Measurements from ENCODE around the gene SYT1.

Gene SYT1

DNA sequence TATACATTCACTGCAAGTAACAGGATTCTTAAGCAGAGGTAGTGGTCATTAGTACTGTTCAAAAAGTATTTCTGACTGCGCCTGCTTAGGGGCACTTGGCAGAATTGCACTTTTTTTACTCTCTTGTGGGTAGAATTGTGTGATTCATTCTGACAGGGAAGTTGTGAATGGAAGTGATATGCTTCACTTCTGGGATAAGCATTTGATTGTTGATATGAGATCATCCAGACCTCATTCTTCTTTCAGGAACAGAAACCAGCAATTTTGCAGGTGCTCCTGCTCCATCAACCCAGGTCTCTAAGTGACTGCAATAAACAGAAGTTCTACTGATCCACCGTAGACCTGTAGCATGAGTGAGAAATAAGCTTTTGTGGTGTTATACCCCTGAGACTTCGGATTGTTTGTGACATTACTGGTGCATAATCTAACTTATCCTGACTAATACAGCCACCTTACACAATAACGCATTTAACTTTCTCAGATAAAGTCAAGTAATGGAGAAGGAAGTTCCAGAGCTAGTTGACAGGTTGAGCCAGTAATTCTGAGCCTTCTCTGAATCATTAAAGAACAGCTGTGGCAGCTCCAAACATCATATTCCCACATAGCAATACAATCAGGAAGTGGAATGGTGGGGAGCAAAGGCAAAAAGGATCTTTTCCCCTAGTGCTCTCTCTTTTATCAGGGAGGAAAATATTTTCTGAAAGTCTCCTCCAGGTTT, 387.9 kb downstream of the SYT1 start:
- TF ChIP-seq, protein P1, sequence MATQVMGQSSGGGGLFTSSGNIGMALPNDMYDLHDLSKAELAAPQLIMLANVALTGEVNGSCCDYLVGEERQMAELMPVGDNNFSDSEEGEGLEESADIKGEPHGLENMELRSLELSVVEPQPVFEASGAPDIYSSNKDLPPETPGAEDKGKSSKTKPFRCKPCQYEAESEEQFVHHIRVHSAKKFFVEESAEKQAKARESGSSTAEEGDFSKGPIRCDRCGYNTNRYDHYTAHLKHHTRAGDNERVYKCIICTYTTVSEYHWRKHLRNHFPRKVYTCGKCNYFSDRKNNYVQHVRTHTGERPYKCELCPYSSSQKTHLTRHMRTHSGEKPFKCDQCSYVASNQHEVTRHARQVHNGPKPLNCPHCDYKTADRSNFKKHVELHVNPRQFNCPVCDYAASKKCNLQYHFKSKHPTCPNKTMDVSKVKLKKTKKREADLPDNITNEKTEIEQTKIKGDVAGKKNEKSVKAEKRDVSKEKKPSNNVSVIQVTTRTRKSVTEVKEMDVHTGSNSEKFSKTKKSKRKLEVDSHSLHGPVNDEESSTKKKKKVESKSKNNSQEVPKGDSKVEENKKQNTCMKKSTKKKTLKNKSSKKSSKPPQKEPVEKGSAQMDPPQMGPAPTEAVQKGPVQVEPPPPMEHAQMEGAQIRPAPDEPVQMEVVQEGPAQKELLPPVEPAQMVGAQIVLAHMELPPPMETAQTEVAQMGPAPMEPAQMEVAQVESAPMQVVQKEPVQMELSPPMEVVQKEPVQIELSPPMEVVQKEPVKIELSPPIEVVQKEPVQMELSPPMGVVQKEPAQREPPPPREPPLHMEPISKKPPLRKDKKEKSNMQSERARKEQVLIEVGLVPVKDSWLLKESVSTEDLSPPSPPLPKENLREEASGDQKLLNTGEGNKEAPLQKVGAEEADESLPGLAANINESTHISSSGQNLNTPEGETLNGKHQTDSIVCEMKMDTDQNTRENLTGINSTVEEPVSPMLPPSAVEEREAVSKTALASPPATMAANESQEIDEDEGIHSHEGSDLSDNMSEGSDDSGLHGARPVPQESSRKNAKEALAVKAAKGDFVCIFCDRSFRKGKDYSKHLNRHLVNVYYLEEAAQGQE (IDR thresholded peaks at IDR 0.05; ENCODE audit: insufficient read depth in 1 of 2, low read depth in 2 of 2, low read length in 2 of 2), result no peak
- TF ChIP-seq FOXP2 (optimal IDR thresholded peaks at IDR 0.05; ENCODE audit: borderline replicate concordance, extremely low read depth, extremely low read length, insufficient read depth) (no peak), SIN3A (IDR thresholded peaks at IDR 0.05; ENCODE audit: borderline replicate concordance, insufficient read depth, low read length) (no peak)

DNA sequence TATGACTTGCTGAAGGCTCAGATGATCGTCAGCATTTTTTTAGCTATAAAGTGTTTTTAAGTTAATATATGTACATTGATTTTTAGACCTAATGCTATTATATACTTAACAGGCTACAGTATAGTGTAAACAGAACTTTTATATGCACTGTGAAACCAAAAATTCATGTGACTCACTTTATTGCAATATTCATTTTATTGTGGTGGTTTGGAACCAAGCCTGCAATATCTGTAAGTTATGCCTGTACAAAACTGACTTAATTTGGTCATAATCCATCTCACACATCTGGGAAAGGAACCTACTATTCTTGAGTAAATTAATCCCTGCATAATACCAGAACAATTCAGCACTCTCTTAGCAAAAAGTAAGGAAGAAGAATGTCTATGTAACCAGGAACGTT, 390.7 kb downstream of the SYT1 start:
- no peak for TF ChIP-seq POLR2AphosphoS5 (IDR thresholded peaks at IDR 0.05; ENCODE audit: low read depth, low read length)
- no peak for TF ChIP-seq SIN3A (IDR thresholded peaks at IDR 0.05; ENCODE audit: borderline replicate concordance, insufficient read depth, low read length)
- TF ChIP-seq TAF1 (IDR thresholded peaks at IDR 0.05; ENCODE audit: borderline replicate concordance, insufficient read depth, low read length), result no peak
- TF ChIP-seq, protein P1 (IDR thresholded peaks at IDR 0.05; ENCODE audit: insufficient read depth in 1 of 2, low read depth in 2 of 2, low read length in 2 of 2), result no peak
- TF ChIP-seq FOXP2 (optimal IDR thresholded peaks at IDR 0.05; ENCODE audit: borderline replicate concordance, extremely low read depth, extremely low read length, insufficient read depth), result no peak

DNA sequence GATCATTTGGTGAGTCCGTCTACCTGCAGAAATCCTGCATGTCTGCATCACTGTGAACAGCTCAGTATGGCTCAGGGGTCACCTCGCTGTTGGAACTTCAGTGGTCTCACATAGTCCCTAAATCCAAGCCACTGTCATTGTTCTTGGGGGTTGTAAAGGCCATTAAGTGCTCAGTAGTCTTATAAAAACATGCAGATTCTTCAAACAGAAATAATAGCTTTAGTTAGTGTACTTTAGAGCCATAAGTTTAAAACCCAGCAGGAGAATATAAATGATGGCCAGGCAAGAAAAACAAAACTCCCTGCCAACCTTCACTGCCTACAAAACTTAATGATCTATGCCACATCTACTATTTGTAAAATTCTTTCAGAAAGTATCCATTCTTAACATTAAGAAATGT, 396.3 kb downstream of the SYT1 start:
- TF ChIP-seq SIN3A (IDR thresholded peaks at IDR 0.05; ENCODE audit: borderline replicate concordance, insufficient read depth, low read length) (no peak), TAF1 (IDR thresholded peaks at IDR 0.05; ENCODE audit: borderline replicate concordance, insufficient read depth, low read length) (no peak), FOXP2 (optimal IDR thresholded peaks at IDR 0.05; ENCODE audit: borderline replicate concordance, extremely low read depth, extremely low read length, insufficient read depth) (no peak)
- TF ChIP-seq, protein P1 (IDR thresholded peaks at IDR 0.05; ENCODE audit: insufficient read depth in 1 of 2, low read depth in 2 of 2, low read length in 2 of 2), result no peak

DNA sequence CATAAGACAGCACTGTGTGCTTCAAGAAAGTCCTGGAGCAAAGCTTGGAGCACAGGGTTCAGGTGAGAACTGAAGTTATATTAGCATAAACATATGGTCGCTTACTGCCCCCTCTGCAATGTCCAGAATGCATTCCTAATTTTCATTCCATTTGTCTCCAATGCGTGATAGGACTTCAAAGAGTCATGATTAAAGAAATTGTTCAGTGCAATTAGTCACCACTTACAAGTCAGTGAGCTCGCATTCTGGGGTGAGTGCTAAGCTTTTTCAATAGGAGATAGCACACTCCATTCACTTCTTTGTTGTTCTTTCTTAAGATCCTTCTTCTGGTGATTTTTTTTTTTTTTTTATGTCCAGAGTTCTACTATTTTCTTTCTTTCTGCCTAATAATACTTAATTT, 398.4 kb downstream of the SYT1 start:
- TF ChIP-seq POLR2AphosphoS5 (IDR thresholded peaks at IDR 0.05; ENCODE audit: low read depth, low read length) (no peak), FOXP2 (optimal IDR thresholded peaks at IDR 0.05; ENCODE audit: borderline replicate concordance, extremely low read depth, extremely low read length, insufficient read depth) (no peak), SIN3A (IDR thresholded peaks at IDR 0.05; ENCODE audit: borderline replicate concordance, insufficient read depth, low read length) (no peak), TAF1 (IDR thresholded peaks at IDR 0.05; ENCODE audit: borderline replicate concordance, insufficient read depth, low read length) (no peak)
- TF ChIP-seq, protein P1 (IDR thresholded peaks at IDR 0.05; ENCODE audit: insufficient read depth in 1 of 2, low read depth in 2 of 2, low read length in 2 of 2), result no peak
